ELF-1 (cell line): ENCODE measurements around the gene WDR26.
A peak's percentile ranks its signal among the peaks of the same experiment; 100 is the strongest.
"Not testable (repeated sequence)": the region's sequence is repeated elsewhere in the genome, so short reads cannot be mapped to it uniquely, and the experiment has no call there.

ENCODE experiments used
- DNase-seq: peaks from one replicate; pipeline ENCODE4 v3.0.0-alpha.2; 2016; ENCODE audit warnings: low read depth, low spot score

WDR26 gene

DNA sequence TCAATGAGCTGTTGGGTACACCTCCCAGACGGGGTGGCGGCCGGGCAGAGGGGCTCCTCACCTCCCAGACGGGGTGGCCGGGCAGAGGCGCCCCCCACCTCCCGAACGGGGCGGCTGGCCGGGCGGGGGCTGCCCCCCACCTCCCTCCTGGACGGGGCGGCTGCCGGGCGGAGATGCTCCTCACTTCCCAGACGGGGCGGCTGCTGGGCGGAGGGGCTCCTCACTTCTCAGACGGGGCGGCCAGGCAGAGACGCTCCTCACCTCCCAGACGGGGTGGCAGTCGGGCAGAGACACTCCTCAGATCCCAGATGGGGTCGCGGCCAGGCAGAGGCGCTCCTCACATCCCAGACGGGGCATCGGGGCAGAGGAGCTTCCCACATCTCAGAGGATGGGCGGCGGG, 84.9 kb downstream of the WDR26 start:
- not testable (repeated sequence) for DNase-seq

DNA sequence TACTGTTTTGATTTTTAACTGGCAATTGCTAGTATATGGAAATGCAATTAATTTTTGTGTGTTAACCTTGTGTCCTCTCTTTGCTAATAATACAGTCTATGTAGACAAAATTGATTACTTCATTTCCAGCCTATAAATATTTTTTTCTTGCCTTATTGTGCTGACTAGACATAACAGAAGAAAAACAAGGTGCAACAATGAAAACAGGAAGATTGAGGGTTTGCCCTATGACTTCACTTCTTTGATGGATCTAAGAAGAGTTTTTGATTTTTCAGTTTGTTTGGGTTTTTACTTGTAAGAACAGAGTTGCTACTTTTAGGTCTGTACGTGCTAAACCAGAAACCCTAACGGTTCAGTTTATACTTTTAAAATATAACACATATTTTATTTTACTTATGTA, 86.5 kb downstream of the WDR26 start:
- DNase-seq = no peak

DNA sequence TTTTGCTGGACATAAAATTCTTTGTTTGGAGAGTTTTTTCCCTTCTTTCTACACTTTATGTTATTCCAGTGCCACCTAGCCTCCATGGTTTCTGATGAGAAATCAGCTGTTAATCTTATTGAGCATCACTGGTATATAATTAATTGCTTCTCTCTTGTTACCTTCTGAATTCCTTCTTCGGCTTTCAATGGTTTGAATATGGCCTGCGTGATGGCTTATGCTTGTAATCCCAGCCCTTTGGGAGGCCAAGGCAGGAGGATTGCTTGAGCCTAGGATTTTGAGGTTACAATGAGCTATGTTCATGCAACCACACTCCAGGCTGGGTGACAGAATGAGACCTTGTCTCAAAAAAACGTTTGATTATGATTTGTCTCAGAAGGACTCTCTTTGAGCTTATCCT, 90.9 kb downstream of the WDR26 start:
- peak; percentile 14 for DNase-seq

DNA sequence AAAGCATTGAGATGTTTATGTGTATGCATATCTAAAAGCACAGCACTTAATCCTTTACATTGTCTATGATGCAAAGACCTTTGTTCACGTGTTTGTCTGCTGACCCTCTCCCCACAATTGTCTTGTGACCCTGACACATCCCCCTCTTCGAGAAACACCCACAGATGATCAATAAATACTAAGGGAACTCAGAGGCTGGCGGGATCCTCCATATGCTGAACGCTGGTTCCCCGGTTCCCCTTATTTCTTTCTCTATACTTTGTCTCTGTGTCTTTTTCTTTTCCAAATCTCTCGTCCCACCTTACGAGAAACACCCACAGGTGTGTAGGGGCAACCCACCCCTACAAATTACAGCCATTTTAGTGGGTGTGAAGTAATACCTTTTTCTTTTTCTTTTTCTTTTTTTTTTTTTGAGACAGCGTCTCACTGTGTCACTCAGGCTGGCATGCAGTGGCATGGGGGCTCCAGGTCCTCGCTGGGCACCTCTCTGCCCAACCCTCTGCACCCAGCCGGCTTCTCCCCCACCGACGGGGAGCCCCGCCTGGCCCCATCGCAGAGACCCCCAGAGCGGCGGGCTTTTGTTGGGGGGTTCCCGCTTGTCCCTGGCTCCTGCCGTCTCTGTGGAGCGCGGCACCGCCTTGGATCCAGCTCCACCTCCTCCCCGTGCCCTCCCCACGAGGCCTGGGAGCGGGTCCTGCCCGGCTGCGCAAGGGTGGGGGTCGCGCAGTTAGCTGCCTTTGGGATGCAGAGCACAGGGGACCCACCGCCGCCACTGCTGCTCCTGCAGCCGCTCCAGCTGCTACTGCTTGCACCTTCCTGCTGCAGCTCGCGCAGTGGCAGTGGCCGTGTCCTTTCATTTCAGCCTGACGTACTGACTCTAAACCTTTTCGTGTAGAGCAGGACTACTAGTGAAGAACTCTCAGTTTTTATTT, 93.9 kb downstream of the WDR26 start:
- peak; percentile 75 for DNase-seq

DNA sequence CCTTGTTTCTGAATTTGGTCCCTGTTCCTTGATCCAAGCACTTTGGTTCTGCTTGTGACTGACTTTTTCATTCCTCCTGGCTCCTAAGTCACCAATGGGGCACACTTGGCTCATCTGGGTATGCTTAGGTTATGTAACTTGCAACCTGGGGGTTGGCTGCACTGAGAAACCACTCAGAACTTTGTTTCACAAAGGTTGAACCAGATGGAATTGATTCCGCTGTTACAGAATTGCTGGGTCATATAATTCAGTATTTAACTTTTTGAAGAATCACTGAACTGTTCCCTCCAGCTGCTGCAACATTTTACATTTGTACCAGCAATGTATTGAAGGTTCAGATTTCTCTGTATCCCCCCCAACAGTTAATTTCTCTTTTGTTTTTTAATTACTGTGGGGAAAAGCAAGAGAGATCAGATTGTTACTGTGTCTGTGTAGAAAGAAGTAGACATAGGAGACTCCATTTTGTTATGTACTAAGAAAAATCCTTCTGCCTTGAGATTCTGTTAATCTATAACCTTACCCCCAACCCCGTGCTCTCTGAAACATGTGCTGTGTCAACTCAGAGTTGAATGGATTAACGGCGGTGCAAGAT, 95.1 kb downstream of the WDR26 start:
- DNase-seq = peak; percentile 12

DNA sequence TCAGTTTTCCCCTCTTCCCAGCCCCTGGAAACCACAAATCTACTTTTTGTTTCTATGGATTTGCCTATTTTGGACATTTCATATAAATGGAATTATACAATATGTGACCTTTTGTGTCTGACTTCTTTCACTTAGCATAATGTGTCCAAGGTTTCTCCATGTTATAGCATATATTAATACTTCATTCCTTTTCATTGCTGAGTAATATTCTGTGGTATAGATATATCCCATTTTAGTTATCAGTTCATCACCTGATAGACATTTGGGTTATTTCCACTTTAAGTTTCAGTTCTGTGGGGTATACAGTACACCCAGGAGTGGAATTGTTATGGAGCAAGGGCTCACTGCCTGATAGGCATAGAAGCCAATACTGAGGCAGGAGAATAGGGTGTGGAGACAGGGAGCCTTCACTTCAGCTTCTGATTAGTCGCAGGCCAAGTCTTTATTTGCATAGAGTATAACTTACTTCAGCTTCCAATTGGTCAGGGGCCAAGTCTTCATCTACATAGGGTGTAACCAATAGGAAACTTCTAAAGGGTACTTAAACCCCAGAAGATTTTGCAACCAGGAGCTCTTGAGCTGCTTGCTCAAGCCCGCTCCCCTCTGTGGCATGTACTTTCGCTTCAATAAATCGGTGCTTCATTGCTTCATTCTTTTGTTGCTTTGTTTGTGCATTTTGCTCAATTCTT, 96.3 kb downstream of the WDR26 start:
- DNase-seq = peak; percentile 9
